IPS DF 19.7 (cell line): ENCODE results near the gene NAP1L4.
"Not testable (repeated sequence)": the region's sequence is repeated elsewhere in the genome, so short reads cannot be mapped to it uniquely, and the experiment has no call there.

Experiments used
- DNase-seq: peaks from one replicate; pipeline ENCODE4 v3.0.0-alpha.2; 2013; ENCODE audit warnings: low read depth, low spot score

NAP1L4 gene

GRCh38 chr11:2909133-2909902 is 82.8 kb downstream of the NAP1L4 start:
- DNase-seq = no peak

- DNase-seq = no peak
Measured at GRCh38 chr11:2908130-2908529, 84.0 kb downstream of the NAP1L4 start.

- DNase-seq = not testable (repeated sequence)
Measured at GRCh38 chr11:2905299-2905698, 86.8 kb downstream of the NAP1L4 start.

- no peak for DNase-seq
Measured at GRCh38 chr11:2904153-2905052, 87.7 kb downstream of the NAP1L4 start.

- DNase-seq = no peak
Measured at GRCh38 chr11:2903672-2904011, 88.5 kb downstream of the NAP1L4 start.

- no peak for DNase-seq
Measured at GRCh38 chr11:2902784-2903671, 89.1 kb downstream of the NAP1L4 start.

- no peak for DNase-seq
Measured at GRCh38 chr11:2901854-2902783, 90.0 kb downstream of the NAP1L4 start.

- DNase-seq = no peak
Measured at GRCh38 chr11:2901196-2901796, 90.8 kb downstream of the NAP1L4 start.

GRCh38 chr11:2899080-2899783 is 92.9 kb downstream of the NAP1L4 start:
- no peak for DNase-seq

GRCh38 chr11:2898366-2899079 is 93.6 kb downstream of the NAP1L4 start:
- no peak for DNase-seq

GRCh38 chr11:2897048-2897447 is 95.1 kb downstream of the NAP1L4 start:
- DNase-seq = no peak

GRCh38 chr11:2896047-2896446 is 96.1 kb downstream of the NAP1L4 start:
- DNase-seq = no peak
